Measurements from ENCODE around the gene TFB1M. TPM values are rescaled to one million over a fixed set of nuclear protein-coding genes. Genes with fewer than 3 reads are reported as not detected.

The TFB1M gene
- total and polyA plus RNA-seq, 2 donors (not counting 1 experiment from before 2014, with no cell fraction given) = 16.3 to 28.9 TPM

GRCh38 chr6:155349956-155350355 is 35.7 kb upstream of the TFB1M start:
- Histone ChIP-seq H2AFZ (ENCODE audit: low read length) (no peak overlapping the region), H3K27me3 (ENCODE audit: control insufficient read depth, insufficient read depth, low read length) (no peaks in the 10 kb centered on the region), H3K4me3 (replicated peaks in 1 of 4; ENCODE audit: control extremely low read depth in 1 of 4, insufficient read depth in 1 of 4, low read depth in 3 of 4, low read length in 4 of 4) (no peak overlapping the region), H3K36me3 (ENCODE audit: control insufficient read depth, insufficient read depth, low read length) (no peaks in the 10 kb centered on the region), H3K4me1 (ENCODE audit: control insufficient read depth, extremely low read depth, insufficient read depth, low read length) (no peaks in the 10 kb centered on the region), H3K27ac (ENCODE audit: insufficient read depth, low read length) (no peak overlapping the region), H3K79me2 (ENCODE audit: control insufficient read depth, insufficient read depth, low read length) (no peaks in the 10 kb centered on the region), H4K20me1 (ENCODE audit: control insufficient read depth, extremely low read depth, insufficient read depth, low read length) (no peaks in the 10 kb centered on the region), H3K9me3 (ENCODE audit: control insufficient read depth, insufficient read depth, low read depth, low read length) (no peaks in the 10 kb centered on the region), H3K4me2 (ENCODE audit: extremely low read depth, insufficient read depth, low read length) (no peak overlapping the region), H3K9ac (ENCODE audit: insufficient read depth, low read length) (no peak overlapping the region)
- TF ChIP-seq CTCF (conservative IDR thresholded peaks at IDR 0.05 in 1 of 2, IDR thresholded peaks at IDR 0.05 in 1 of 2; ENCODE audit: low read depth in 1 of 2, low read length in 2 of 2) (no peak), EZH2 (IDR thresholded peaks at IDR 0.05; ENCODE audit: low read length, missing control alignments) (no peak)
- no peak for DNase-seq (ENCODE audit: low read depth in 2 of 2)

- no peaks in the 10 kb centered on the region for H3K27me3 ChIP-seq (ENCODE audit: control insufficient read depth, insufficient read depth, low read length)
- no peaks in the 10 kb centered on the region for H3K36me3 ChIP-seq (ENCODE audit: control insufficient read depth, insufficient read depth, low read length)
- H3K27ac ChIP-seq (ENCODE audit: insufficient read depth, low read length) = no peak overlapping the region
- no peaks in the 10 kb centered on the region for H3K4me1 ChIP-seq (ENCODE audit: control insufficient read depth, extremely low read depth, insufficient read depth, low read length)
- no peaks in the 10 kb centered on the region for H3K9me3 ChIP-seq (ENCODE audit: control insufficient read depth, insufficient read depth, low read depth, low read length)
- H3K79me2 ChIP-seq (ENCODE audit: control insufficient read depth, insufficient read depth, low read length) = no peaks in the 10 kb centered on the region
- TF ChIP-seq EZH2 (IDR thresholded peaks at IDR 0.05; ENCODE audit: low read length, missing control alignments) (no peak), CTCF (conservative IDR thresholded peaks at IDR 0.05 in 1 of 2, IDR thresholded peaks at IDR 0.05 in 1 of 2; ENCODE audit: low read depth in 1 of 2, low read length in 2 of 2) (no peak)
- H2AFZ ChIP-seq (ENCODE audit: low read length) = no peak overlapping the region
- H3K4me2 ChIP-seq (ENCODE audit: extremely low read depth, insufficient read depth, low read length) = no peak overlapping the region
- H3K9ac ChIP-seq (ENCODE audit: insufficient read depth, low read length) = no peak overlapping the region
- H3K4me3 ChIP-seq (replicated peaks in 1 of 4; ENCODE audit: control extremely low read depth in 1 of 4, insufficient read depth in 1 of 4, low read depth in 3 of 4, low read length in 4 of 4) = no peak overlapping the region
- no peaks in the 10 kb centered on the region for H4K20me1 ChIP-seq (ENCODE audit: control insufficient read depth, extremely low read depth, insufficient read depth, low read length)
- DNase-seq (ENCODE audit: low read depth in 2 of 2) = peak in 1 of 2 donors; percentile 63
Observed at GRCh38 chr6:155349129-155349528, 34.8 kb upstream of the TFB1M start.

- no peak overlapping the region for H3K9ac ChIP-seq (ENCODE audit: insufficient read depth, low read length)
- TF ChIP-seq EZH2 (IDR thresholded peaks at IDR 0.05; ENCODE audit: low read length, missing control alignments) (no peak), CTCF (conservative IDR thresholded peaks at IDR 0.05 in 1 of 2, IDR thresholded peaks at IDR 0.05 in 1 of 2; ENCODE audit: low read depth in 1 of 2, low read length in 2 of 2) (no peak)
- H3K27ac ChIP-seq (ENCODE audit: insufficient read depth, low read length) = no peak overlapping the region
- no peaks in the 10 kb centered on the region for H4K20me1 ChIP-seq (ENCODE audit: control insufficient read depth, extremely low read depth, insufficient read depth, low read length)
- no peak overlapping the region for H3K4me3 ChIP-seq (replicated peaks in 1 of 4; ENCODE audit: control extremely low read depth in 1 of 4, insufficient read depth in 1 of 4, low read depth in 3 of 4, low read length in 4 of 4)
- no peak overlapping the region for H2AFZ ChIP-seq (ENCODE audit: low read length)
- no peaks in the 10 kb centered on the region for H3K4me1 ChIP-seq (ENCODE audit: control insufficient read depth, extremely low read depth, insufficient read depth, low read length)
- H3K36me3 ChIP-seq (ENCODE audit: control insufficient read depth, insufficient read depth, low read length) = no peaks in the 10 kb centered on the region
- H3K79me2 ChIP-seq (ENCODE audit: control insufficient read depth, insufficient read depth, low read length) = no peaks in the 10 kb centered on the region
- DNase-seq (ENCODE audit: low read depth in 2 of 2) = no peak
- no peaks in the 10 kb centered on the region for H3K9me3 ChIP-seq (ENCODE audit: control insufficient read depth, insufficient read depth, low read depth, low read length)
- H3K4me2 ChIP-seq (ENCODE audit: extremely low read depth, insufficient read depth, low read length) = no peak overlapping the region
- no peaks in the 10 kb centered on the region for H3K27me3 ChIP-seq (ENCODE audit: control insufficient read depth, insufficient read depth, low read length)
Observed at GRCh38 chr6:155347800-155348199, 33.5 kb upstream of the TFB1M start.
